Activated CD4-positive, alpha-beta T cell treated with anti-CD3 and anti-CD28 coated beads for 36 hours (primary cell): Measurements from ENCODE around the gene TSPAN19. TPM values are rescaled to one million over a fixed set of nuclear protein-coding genes. Genes with fewer than 3 reads are reported as not detected.

Source experiments
- ATAC-seq: fragments of 200-7000 bp; cut with Tn5 transposase; one replicate; pipeline ENCODE4 v1.10.0; 2021; ENCODE audit warnings: mild to moderate bottlenecking, moderate library complexity
- CTCF ChIA-PET: fragments of 350-600 bp; sonication (Branson Sonifier 250); formaldehyde crosslinking; loops from one replicate; lab custom pipeline; 2021; ENCODE audit warnings: antibody characterized with exemption; lab: Charles Lee
- POLR2A ChIA-PET: fragments of 350-600 bp; sonication (Branson Sonifier 250); formaldehyde crosslinking; loops from one replicate; lab custom pipeline; 2021; ENCODE audit warnings: antibody characterized with exemption, inconsistent platforms; lab: Charles Lee
- DNase-seq: peaks from one replicate; pipeline ENCODE4 v3.0.0-alpha.2; 2020
- H3K27ac Mint-ChIP-seq: one replicate; pipeline ENCODE4 v1.8.0; 2021; ENCODE audit warnings: mixed read lengths
- H3K27me3 Mint-ChIP-seq: one replicate; pipeline ENCODE4 v1.8.0; 2021; ENCODE audit warnings: mixed read lengths
- H3K36me3 Mint-ChIP-seq: one replicate; pipeline ENCODE4 v1.8.0; 2021; ENCODE audit warnings: low read depth, mixed read lengths
- H3K4me1 Mint-ChIP-seq: one replicate; pipeline ENCODE4 v1.8.0; 2021; ENCODE audit warnings: mixed read lengths
- H3K4me3 Mint-ChIP-seq: one replicate; pipeline ENCODE4 v1.8.0; 2021; ENCODE audit warnings: mild to moderate bottlenecking, moderate library complexity, mixed read lengths
- H3K9me3 Mint-ChIP-seq: one replicate; pipeline ENCODE4 v1.8.0; 2021; ENCODE audit warnings: low read depth, mixed read lengths
- intact Hi-C, 2 experiments: fragments of 100-400 bp; cut with DNase I in 1 of 2; cut with micrococcal nuclease in 1 of 2; formaldehyde crosslinking; loops; one replicate each; pipeline versions ENCODE4 v1.14.2 to v1.15.1; 2022 to 2024; cut with DNase I, micrococcal nuclease
- total RNA-seq, 2 experiments: library from RNA; stranded (reverse); gene quantifications; one replicate each; pipeline ENCODE4 v1.2.3, GENCODE V29; 2021

TSPAN19 gene
- total RNA-seq, 2 experiments from 2014 or later = not detected

GRCh38 chr12:84973026-84973425, 63.1 kb downstream of the TSPAN19 start:
- ChIA-PET POLR2A (no interaction called here), CTCF (no interaction called here)
- no peaks in the 10 kb centered on the region for H3K9me3 Mint-ChIP-seq
- H3K27ac Mint-ChIP-seq = no peak overlapping the region
- H3K4me3 Mint-ChIP-seq = no peak overlapping the region
- no peak for ATAC-seq
- no peaks in the 10 kb centered on the region for H3K36me3 Mint-ChIP-seq
- intact Hi-C loops = no loop called here
- no peaks in the 10 kb centered on the region for H3K27me3 Mint-ChIP-seq
- no peak for DNase-seq
- no peaks in the 10 kb centered on the region for H3K4me1 Mint-ChIP-seq

- H3K9me3 Mint-ChIP-seq = no peaks in the 10 kb centered on the region
- intact Hi-C loops = no loop called here
- DNase-seq (no peak), ATAC-seq (no peak)
- H3K27ac Mint-ChIP-seq = no peak overlapping the region
- no peak overlapping the region for H3K4me3 Mint-ChIP-seq
- ChIA-PET CTCF (no interaction called here), POLR2A (no interaction called here)
- peaks cover 3% of the 10 kb centered on the region for H3K27me3 Mint-ChIP-seq
- no peaks in the 10 kb centered on the region for H3K4me1 Mint-ChIP-seq
- H3K36me3 Mint-ChIP-seq = no peaks in the 10 kb centered on the region
Measured at GRCh38 chr12:84969226-84969625, 66.9 kb downstream of the TSPAN19 start.

Other genes with a start within 250 kb of the TSPAN19 start
- under 1 TPM; 0.25 to 0.43 TPM for gene SLC6A15, start 123.5 kb downstream of the TSPAN19 start, total RNA-seq
- gene LRRIQ1, start 74 bp upstream of the TSPAN19 start, total RNA-seq = not detected
- gene ALX1, start 243.9 kb upstream of the TSPAN19 start, total RNA-seq = not detected